ENCODE results near the gene ABR. TPM values are rescaled to one million over a fixed set of nuclear protein-coding genes. Genes with fewer than 3 reads are reported as not detected.
"Not testable (repeated sequence)": the region's sequence is repeated elsewhere in the genome, so short reads cannot be mapped to it uniquely, and the experiment has no call there.

ABR gene
- total RNA-seq, 1 experiment from 2014 or later: 5.6 TPM

GRCh38 chr17:1047177-1047878 is 132.5 kb downstream of the ABR start:
- Histone ChIP-seq H3K36me3 (no peaks in the 10 kb centered on the region), H3K9me3 (replicated peaks) (no peaks in the 10 kb centered on the region), H3K4me3 (no peak overlapping the region), H3K27ac (no peak overlapping the region), H3K4me1 (no peaks in the 10 kb centered on the region), H3K27me3 (no peaks in the 10 kb centered on the region)
- no peak for DNase-seq

GRCh38 chr17:1045456-1045855 is 134.3 kb downstream of the ABR start:
- Histone ChIP-seq H3K27ac (no peak overlapping the region), H3K9me3 (replicated peaks) (no peaks in the 10 kb centered on the region), H3K36me3 (no peaks in the 10 kb centered on the region), H3K4me1 (peaks cover 1% of the 10 kb centered on the region), H3K27me3 (no peaks in the 10 kb centered on the region), H3K4me3 (no peak overlapping the region)
- DNase-seq: no peak

- not testable (repeated sequence) for H3K27me3 ChIP-seq; H3K36me3 ChIP-seq; H3K4me3 ChIP-seq; H3K27ac ChIP-seq; H3K4me1 ChIP-seq; DNase-seq; H3K9me3 ChIP-seq (replicated peaks)
Observed at GRCh38 chr17:1044387-1045009, 135.3 kb downstream of the ABR start.

GRCh38 chr17:1043601-1044251 is 136.1 kb downstream of the ABR start:
- H3K36me3 ChIP-seq: no peaks in the 10 kb centered on the region
- peaks cover 8% of the 10 kb centered on the region for H3K4me1 ChIP-seq
- no peak overlapping the region for H3K4me3 ChIP-seq
- DNase-seq: peak in 1 of 2 experiments; percentile 35
- H3K27me3 ChIP-seq: no peaks in the 10 kb centered on the region
- no peak overlapping the region for H3K27ac ChIP-seq
- no peaks in the 10 kb centered on the region for H3K9me3 ChIP-seq (replicated peaks)

GRCh38 chr17:1042486-1042885 is 137.3 kb downstream of the ABR start:
- Histone ChIP-seq H3K27ac (no peak overlapping the region), H3K36me3 (no peaks in the 10 kb centered on the region), H3K27me3 (no peaks in the 10 kb centered on the region), H3K4me1 (peaks cover 21% of the 10 kb centered on the region), H3K9me3 (replicated peaks) (no peaks in the 10 kb centered on the region), H3K4me3 (no peak overlapping the region)
- DNase-seq: no peak

GRCh38 chr17:1041746-1042145 is 138.0 kb downstream of the ABR start:
- H3K4me3 ChIP-seq: no peak overlapping the region
- H3K27me3 ChIP-seq: no peaks in the 10 kb centered on the region
- peaks cover 27% of the 10 kb centered on the region for H3K4me1 ChIP-seq
- DNase-seq: no peak
- H3K36me3 ChIP-seq: no peaks in the 10 kb centered on the region
- H3K9me3 ChIP-seq (replicated peaks): no peaks in the 10 kb centered on the region
- no peak overlapping the region for H3K27ac ChIP-seq

GRCh38 chr17:1040216-1040600 is 139.6 kb downstream of the ABR start:
- peak overlapping the region; percentile 98 for H3K27ac ChIP-seq

GRCh38 chr17:1039511-1040215 is 140.1 kb downstream of the ABR start:
- peak overlapping the region; percentile 54 for H3K4me3 ChIP-seq
- no peaks in the 10 kb centered on the region for H3K36me3 ChIP-seq
- peaks cover 39% of the 10 kb centered on the region for H3K4me1 ChIP-seq
- peak; percentile 97 for DNase-seq
- peak overlapping the region; percentile 98 for H3K27ac ChIP-seq
- no peaks in the 10 kb centered on the region for H3K27me3 ChIP-seq
- no peaks in the 10 kb centered on the region for H3K9me3 ChIP-seq (replicated peaks)

More at GRCh38 chr17:1040216-1040600, 139.6 kb downstream of the ABR start:
- DNase-seq: peak; percentile 66 to 78
- Histone ChIP-seq H3K36me3 (no peaks in the 10 kb centered on the region), H3K9me3 (replicated peaks) (no peaks in the 10 kb centered on the region), H3K27me3 (no peaks in the 10 kb centered on the region), H3K4me1 (peaks cover 39% of the 10 kb centered on the region), H3K4me3 (peak overlapping the region; percentile 54)

GRCh38 chr17:1039123-1039507 is 140.7 kb downstream of the ABR start:
- Histone ChIP-seq H3K9me3 (replicated peaks) (no peaks in the 10 kb centered on the region), H3K36me3 (no peaks in the 10 kb centered on the region), H3K4me3 (peak overlapping the region; percentile 54), H3K27ac (peak overlapping the region; percentile 98), H3K4me1 (peaks cover 39% of the 10 kb centered on the region), H3K27me3 (no peaks in the 10 kb centered on the region)
- no peak for DNase-seq

- peak overlapping the region; percentile 98 for H3K27ac ChIP-seq
- H3K36me3 ChIP-seq: no peaks in the 10 kb centered on the region
- H3K27me3 ChIP-seq: no peaks in the 10 kb centered on the region
- peak in 1 of 2 experiments; percentile 56 for DNase-seq
- H3K4me1 ChIP-seq: peaks cover 39% of the 10 kb centered on the region
- peak overlapping the region; percentile 54 for H3K4me3 ChIP-seq
- no peaks in the 10 kb centered on the region for H3K9me3 ChIP-seq (replicated peaks)
Observed at GRCh38 chr17:1038459-1039122, 141.2 kb downstream of the ABR start.

GRCh38 chr17:1037238-1037879 is 142.4 kb downstream of the ABR start:
- Histone ChIP-seq H3K4me3 (no peak overlapping the region; the same call in 1 of the 2 replicates), H3K9me3 (replicated peaks) (no peaks in the 10 kb centered on the region), H3K27me3 (no peaks in the 10 kb centered on the region), H3K36me3 (no peaks in the 10 kb centered on the region), H3K27ac (peak overlapping the region; percentile 98), H3K4me1 (peaks cover 39% of the 10 kb centered on the region)
- DNase-seq: no peak

GRCh38 chr17:1036845-1037237 is 142.9 kb downstream of the ABR start:
- Histone ChIP-seq H3K9me3 (replicated peaks) (no peaks in the 10 kb centered on the region), H3K4me1 (peaks cover 39% of the 10 kb centered on the region), H3K27me3 (no peaks in the 10 kb centered on the region), H3K27ac (no peak overlapping the region), H3K36me3 (no peaks in the 10 kb centered on the region), H3K4me3 (no peak overlapping the region)
- DNase-seq: no peak

- H3K36me3 ChIP-seq: no peaks in the 10 kb centered on the region
- H3K9me3 ChIP-seq (replicated peaks): no peaks in the 10 kb centered on the region
- DNase-seq: no peak
- 0 out of 2 replicates have a peak overlapping the region, but pooled peaks have one; percentile 22 for H3K27ac ChIP-seq
- peaks cover 39% of the 10 kb centered on the region for H3K4me1 ChIP-seq
- H3K27me3 ChIP-seq: no peaks in the 10 kb centered on the region
- H3K4me3 ChIP-seq: no peak overlapping the region
Observed at GRCh38 chr17:1036171-1036844, 143.5 kb downstream of the ABR start.

Data from SJCRH30 (cell line).